ENCODE results near the gene KCNK4.
"Not testable (repeated sequence)": the region's sequence is repeated elsewhere in the genome, so short reads cannot be mapped to it uniquely, and the experiment has no call there.

Gene KCNK4

DNA sequence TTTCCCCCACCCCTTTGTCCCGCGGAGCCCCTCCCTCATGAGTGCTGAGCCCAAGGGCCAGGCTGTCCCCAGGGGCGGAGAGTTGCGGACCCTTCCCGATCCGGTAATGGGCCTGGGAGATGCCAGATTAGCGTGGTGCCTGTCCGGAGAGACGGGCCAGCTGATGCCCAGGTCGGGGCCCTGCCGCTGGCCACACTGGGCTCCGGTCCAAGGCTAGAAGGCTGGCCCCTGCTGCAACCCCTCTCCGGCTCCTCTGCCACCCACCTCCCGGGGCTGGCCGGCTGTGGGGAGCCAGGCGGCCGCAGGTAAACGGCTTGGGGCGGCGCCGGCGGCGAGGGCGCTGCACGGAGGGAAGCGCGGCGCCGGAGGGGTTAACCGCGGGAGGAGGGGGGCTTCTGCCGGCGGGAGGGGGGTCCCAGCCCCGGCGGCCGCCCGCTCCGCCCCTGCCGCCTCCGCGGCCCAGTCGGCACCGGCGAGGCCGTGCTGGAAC lies at the start of gene KCNK4:
KCNK4 (plus strand) TSS at position 41 of the 490 bp plus-strand sequence. CDS start 1,717 bp downstream, outside the sequence.
- no peak for DNase-seq

- DNase-seq: peak in 2 of 58 donors; percentile 58 to 79
These were observed 49.4 kb upstream of the KCNK4 start for GRCh38 chr11:64241491-64242374.

- no peak for DNase-seq
These were observed 47.8 kb upstream of the KCNK4 start for GRCh38 chr11:64243236-64243854.

DNA sequence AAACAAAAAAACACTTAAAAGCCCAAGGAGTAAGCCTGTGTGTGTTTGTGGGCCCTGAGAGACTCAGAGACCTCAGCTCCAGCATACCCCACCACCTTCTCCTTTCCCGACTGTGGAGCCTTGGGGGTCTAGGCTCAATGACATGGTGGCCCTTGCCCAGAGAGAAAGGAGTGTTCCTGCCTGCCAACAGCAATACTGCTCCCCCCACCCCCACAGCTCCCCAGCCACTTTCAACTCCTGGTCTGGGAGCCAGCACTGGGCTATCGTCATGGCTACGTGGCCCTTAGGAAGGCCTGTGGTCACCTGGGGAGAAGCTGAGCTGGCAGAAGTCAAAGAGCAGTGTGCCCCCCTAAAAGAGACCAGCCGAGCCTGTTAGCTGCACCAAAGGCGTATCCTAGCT lies 47.0 kb upstream of the KCNK4 start:
- no peak for DNase-seq

DNA sequence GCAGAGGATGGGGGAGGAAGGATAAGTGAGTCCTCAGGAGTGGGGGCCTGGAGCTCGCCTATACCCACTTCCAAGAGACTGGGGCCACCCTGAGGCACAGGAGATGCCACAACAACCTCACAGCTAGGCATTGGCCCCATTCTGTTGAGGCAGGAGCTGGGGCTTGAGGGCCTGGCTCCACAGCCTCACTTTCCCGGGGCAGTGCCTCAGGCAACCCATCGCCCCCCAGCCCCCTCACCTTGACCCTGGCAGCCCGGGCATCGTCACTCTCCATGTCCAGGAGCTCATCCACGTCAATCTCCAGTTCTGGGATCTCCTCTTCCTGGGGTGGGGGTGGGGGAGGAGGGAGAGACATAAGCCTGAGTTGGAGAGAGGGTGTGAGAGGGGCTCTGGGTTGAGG lies 46.1 kb upstream of the KCNK4 start:
- no peak for DNase-seq

DNA sequence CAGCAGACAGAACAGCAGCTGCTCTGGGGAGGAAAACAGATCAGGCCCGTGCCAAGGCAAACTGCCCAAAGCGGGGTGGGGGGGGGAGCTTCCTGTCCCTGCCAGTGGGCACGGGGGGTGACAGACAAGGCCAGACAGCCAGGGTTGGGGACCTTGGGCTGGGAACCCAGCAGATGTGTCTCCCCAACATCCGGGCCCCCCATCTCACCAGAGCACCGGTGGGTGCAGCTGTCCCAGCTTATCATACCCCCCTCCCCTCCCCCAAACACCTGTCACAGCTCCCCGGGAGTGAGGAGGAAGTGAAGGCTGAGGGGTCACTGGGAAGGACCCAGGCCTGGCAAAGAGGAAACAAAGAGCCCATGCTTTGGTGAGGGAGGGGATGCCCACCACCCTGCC lies 45.7 kb upstream of the KCNK4 start:
- DNase-seq: peak in 27 of 58 donors; percentile 16 to 60 (median 33)

- DNase-seq: peak in 23 of 58 donors; percentile 16 to 55 (median 36)
These were observed 45.1 kb upstream of the KCNK4 start for GRCh38 chr11:64245797-64246620.

- DNase-seq: not testable (repeated sequence)
These were observed 44.6 kb upstream of the KCNK4 start for GRCh38 chr11:64246621-64246870.

DNA sequence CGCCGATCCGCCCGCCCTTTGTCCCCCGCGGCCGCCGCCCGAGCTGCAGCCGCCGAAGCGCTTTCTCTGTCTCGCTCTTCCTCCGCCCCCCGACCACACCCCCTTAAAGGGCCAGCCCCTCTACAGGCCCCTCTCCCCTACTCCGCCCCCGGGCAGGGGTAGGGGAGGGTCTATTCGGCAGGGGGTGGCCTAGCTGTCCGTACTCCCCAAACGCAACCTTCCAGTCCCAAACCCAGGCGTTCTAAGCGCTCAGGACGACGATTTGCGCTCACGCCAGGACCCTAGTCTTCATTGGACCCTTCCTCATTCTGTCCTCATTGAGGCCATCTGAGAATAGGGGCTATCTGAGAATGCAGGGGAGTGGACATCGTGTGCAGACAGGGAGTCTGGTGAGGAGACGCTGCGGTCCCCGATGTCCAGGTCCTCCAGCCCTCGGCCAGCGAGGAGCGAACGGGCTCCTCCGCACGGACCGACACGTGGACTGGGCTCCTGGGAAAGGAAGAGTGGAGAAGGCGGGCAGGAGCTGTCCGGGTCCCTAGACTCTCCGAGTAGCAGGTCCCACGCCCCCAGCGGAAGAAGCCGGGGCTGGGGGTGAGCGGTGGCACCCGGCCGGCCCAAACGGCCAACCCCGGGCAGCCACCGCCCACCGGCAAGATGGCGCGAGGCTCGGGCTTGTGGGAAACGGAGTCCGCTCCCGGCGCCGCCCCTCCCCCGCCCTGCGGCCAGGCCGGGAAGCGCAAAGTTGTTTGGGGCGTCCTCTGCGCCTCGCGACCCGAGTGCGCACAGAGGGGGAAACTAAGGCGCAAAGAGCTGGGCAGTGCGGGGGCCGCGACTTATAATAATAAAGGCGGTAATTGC lies 44.0 kb upstream of the KCNK4 start, which contains the start of gene PPP1R14B:
PPP1R14B (minus strand) TSS at position 73 of the 858 bp plus-strand sequence. CDS start 270 bp downstream, outside the sequence.
- DNase-seq: peak in 57 of 58 donors; percentile 37 to 90 (median 78)

DNA sequence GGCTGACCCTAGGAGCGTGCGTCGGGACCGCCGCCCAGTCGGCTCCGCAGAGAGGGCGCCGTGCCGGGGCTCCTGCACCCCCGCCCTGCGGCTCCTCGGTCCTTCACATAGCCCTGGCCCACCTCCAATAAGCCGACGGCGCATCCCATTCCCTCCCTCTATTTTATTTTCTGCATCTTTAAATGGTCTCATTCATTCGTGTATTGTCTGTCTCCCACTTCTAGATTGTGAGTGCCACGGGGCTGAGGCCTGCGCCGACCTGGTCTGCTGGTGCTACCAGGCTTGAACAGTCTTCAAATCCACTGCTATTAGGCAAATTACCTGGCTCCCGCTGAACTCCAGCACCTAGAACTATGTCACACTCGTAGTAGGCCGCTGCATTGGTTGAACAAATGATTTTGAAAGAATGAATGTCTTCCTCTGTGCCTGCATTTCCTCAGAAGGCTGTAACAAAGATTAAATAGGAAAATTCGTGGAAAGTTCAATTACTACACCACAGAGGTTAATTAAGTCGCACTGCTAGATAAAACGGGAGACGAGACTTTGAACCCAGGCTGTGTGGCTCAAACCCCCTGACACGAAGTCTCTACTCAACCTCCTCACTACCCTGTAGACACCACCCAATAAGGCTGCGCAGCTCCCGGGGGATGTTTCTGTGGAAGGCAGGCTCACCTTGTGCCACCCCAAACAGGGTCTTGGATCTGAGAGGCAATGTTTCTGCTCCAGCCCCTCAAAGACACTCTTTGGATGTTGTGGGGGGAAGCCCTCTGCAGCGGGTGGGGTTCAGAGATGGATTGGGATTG lies 43.2 kb upstream of the KCNK4 start:
- DNase-seq: peak in 1 of 58 donors; percentile 76

- DNase-seq: no peak
These were observed 42.5 kb upstream of the KCNK4 start for GRCh38 chr11:64248578-64248977.

- DNase-seq: no peak
These were observed 42.1 kb upstream of the KCNK4 start for GRCh38 chr11:64249038-64249437.

GRCh38 chr11:64249563-64250414 lies 41.3 kb upstream of the KCNK4 start:
- DNase-seq: no peak

DNA sequence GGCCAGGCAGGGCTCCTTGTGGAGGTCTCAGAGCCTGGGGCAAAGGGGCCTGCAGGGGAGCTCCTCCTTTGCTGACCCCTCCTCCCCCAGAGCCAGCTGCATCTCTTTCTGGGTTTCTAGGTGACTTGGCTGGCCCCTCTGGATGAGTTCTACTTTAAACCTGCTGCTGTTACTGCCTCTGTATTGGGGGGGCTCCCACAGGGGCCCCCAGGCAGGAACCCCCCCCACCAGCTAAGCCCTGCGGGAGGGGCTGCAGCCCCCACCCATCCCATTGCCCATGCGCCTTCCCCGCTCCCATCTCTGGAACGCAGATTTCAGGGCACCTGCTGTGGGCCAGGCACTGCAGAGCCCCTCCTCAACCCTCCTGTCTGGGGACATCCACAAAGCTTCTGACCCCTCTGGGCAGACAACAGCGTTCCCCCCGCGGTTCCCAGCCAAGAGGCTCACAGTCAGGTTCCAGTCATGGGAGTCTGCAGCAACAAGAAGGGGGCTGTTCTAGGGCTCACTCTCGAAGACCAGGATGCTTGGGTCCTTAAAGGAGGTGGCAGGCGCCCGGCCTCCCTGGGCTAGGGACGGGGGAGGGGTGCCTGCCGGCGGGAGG lies 40.6 kb upstream of the KCNK4 start:
- no peak for DNase-seq

- DNase-seq: peak in 29 of 58 donors; percentile 17 to 66 (median 38)
These were observed 39.9 kb upstream of the KCNK4 start, which contains the start of gene PLCB3 for GRCh38 chr11:64251016-64251752. Gene PLCB3, plus strand, starts transcription at chr11:64251530. Its CDS starts 120 bp downstream, at chr11:64251650.

DNA sequence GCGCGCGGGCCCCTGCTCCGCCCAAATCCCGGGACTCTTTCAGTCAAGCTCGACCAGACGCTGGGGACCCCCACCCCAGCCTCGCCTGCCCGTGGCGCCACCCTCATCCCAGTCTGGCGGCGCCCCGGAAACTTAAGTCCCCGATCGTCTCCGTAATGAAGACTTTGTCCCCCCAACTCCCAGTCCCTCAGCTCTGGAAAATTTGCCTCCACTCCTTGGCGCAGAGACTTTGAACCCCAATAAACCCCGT lies 39.4 kb upstream of the KCNK4 start:
- DNase-seq: no peak

DNA sequence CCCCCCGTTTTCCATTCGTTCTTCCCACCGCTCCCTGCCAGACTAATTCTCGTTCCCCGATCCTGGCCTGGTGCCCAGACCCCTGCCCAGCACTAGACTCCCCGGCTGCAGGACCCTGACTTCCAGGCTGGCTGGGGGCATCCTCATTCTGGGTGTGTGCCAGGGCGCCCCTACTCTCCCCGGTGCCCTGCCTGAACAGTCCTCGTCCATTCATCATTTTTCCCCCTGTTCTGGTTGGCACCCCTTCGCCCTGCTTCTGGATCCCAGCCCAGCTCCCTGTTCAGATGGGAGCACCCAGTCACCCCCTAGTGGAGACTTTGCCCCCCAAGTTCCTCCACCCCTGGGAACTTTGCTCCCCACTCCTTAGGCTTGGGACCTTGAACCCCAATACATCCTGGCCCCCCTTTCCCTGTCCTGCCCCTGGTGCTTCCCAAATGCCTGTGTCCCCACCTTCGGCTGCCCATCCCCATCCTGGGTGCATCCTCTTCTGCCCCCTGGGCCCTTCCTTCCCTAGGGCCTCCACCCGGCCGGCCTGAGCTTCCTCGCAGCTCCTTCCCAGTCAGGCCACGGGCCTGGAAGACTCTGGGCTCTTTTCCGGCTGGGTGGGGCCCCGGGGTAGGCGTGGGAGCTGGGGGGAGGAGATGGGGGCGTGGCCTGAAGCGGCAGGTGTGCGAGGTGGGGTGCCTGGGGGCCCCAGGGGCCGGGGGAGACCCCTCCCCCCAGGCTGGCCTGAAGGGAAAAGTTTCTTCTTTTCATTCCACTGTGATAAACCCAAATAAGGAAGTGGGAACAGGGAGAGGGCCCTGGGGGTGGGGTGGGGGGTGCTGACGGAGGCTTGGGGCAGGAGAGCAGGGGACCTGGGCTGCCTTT lies 38.9 kb upstream of the KCNK4 start:
- DNase-seq: peak in 3 of 58 donors; percentile 9 to 41 (median 21)
